HepG2 (cell line): Measurements from ENCODE around the gene DDRGK1. TPM values are rescaled to one million over a fixed set of nuclear protein-coding genes. Genes with fewer than 3 reads are reported as not detected.

Experiments
- AHR ChIP-seq: IDR thresholded peaks from 2 replicates; pipeline ENCODE4 v1.6.1; 2018; ENCODE audit warnings: missing genetic modification reagents, missing compliant biosample characterization
- CENPT ChIP-seq: sonication (generic); formaldehyde crosslinking; IDR thresholded peaks from 2 replicates; pipeline ENCODE4 v1.8.0; 2022; ENCODE audit warnings: low read depth, mild to moderate bottlenecking, moderate library complexity, missing genetic modification reagents
- CREM ChIP-seq, 2 experiments: sonication (generic) in 1 of 2; formaldehyde crosslinking in 1 of 2; IDR thresholded peaks; 2 replicates each; pipeline versions ENCODE4 v1.4.0 to v1.6.1; 2016 to 2020; ENCODE audit warnings: antibody characterized with exemption in 1 of 2, mild to moderate bottlenecking in 1 of 2, missing genetic modification reagents in 1 of 2
- GTF3A ChIP-seq: sonication (generic); formaldehyde crosslinking; conservative IDR thresholded peaks from 2 replicates; pipeline ENCODE4 v1.4.0; 2020; ENCODE audit warnings: mild to moderate bottlenecking, missing genetic modification reagents
- MAFF ChIP-seq: IDR thresholded peaks from 2 replicates; pipeline ENCODE4 v1.6.1; 2011; ENCODE audit warnings: low read depth, low read length, improper control_type of control experiment
- MXI1 ChIP-seq: IDR thresholded peaks from 3 replicates; pipeline ENCODE4 v1.6.1; 2012; ENCODE audit warnings: low read depth, low read length, inconsistent platforms, borderline replicate concordance
- NFIB ChIP-seq: sonication (generic); formaldehyde crosslinking; IDR thresholded peaks from 2 replicates; pipeline ENCODE4 v1.9.0; 2021; ENCODE audit warnings: missing genetic modification reagents, mild to moderate bottlenecking, borderline replicate concordance
- POGZ ChIP-seq: sonication (generic); formaldehyde crosslinking; IDR thresholded peaks from 2 replicates; pipeline ENCODE4 v1.4.0; 2020; ENCODE audit warnings: mild to moderate bottlenecking, missing genetic modification reagents
- RBFOX2 ChIP-seq: fragments of 200-400 bp; formaldehyde crosslinking; IDR thresholded peaks from 2 replicates; pipeline ENCODE4 v1.6.1; 2017; ENCODE audit warnings: low read depth, mild to moderate bottlenecking, low read length
- RXRB ChIP-seq: IDR thresholded peaks from 2 replicates; pipeline ENCODE4 v1.6.1; 2016; ENCODE audit warnings: borderline replicate concordance, missing genetic modification reagents, missing compliant biosample characterization
- SAFB2 ChIP-seq: sonication (generic); formaldehyde crosslinking; IDR thresholded peaks from 2 replicates; pipeline ENCODE4 v1.5.1; 2020; ENCODE audit warnings: missing genetic modification reagents, low read depth, mild to moderate bottlenecking, borderline replicate concordance
- SMAD9 ChIP-seq: sonication (generic); formaldehyde crosslinking; IDR thresholded peaks from 2 replicates; pipeline ENCODE4 v1.5.1; 2020; ENCODE audit warnings: mild to moderate bottlenecking, missing genetic modification reagents
- TMF1 ChIP-seq: sonication (generic); formaldehyde crosslinking; IDR thresholded peaks from 2 replicates; pipeline ENCODE4 v1.8.1; 2022; ENCODE audit warnings: low read depth, missing genetic modification reagents
- ZFP36 ChIP-seq: fragments of 150-350 bp; IDR thresholded peaks from 2 replicates; pipeline ENCODE4 v1.6.1; 2018; ENCODE audit warnings: borderline replicate concordance, low read length, low read depth; ENCODE audit not compliant: partially characterized antibody
- ZFX ChIP-seq: sonication (generic); formaldehyde crosslinking; IDR thresholded peaks from 2 replicates; pipeline ENCODE4 v1.4.0; 2020; ENCODE audit warnings: mild to moderate bottlenecking, low read depth, missing genetic modification reagents, moderate library complexity
- ZNF546 ChIP-seq: sonication (generic); formaldehyde crosslinking; conservative IDR thresholded peaks from 2 replicates; pipeline ENCODE4 v1.8.1; 2023; ENCODE audit warnings: mild to moderate bottlenecking, missing genetic modification reagents
- ZNF670 ChIP-seq: sonication (generic); formaldehyde crosslinking; IDR thresholded peaks from 2 replicates; pipeline ENCODE4 v1.8.0; 2022; ENCODE audit warnings: mild to moderate bottlenecking, missing genetic modification reagents, borderline replicate concordance
- polyA plus RNA-seq, 8 experiments: library from polyadenylated mRNA; depleted of rRNA in 3 of 8; stranded (reverse) in 7 of 8; unstranded in 1 of 8; fragments of >200 nt; fragmentation: Illumina TruSeq in 4 of 8; extraction: Trizol in 4 of 8; gene quantifications; 2 replicates each; pipeline versions ENCODE4 v1.2.1 to v1.2.3, GENCODE V29; 2011 to 2016; ENCODE audit warnings: low read depth in 4 of 8, missing spikeins in 1 of 8, mixed read lengths in 1 of 8; ENCODE audit not compliant: insufficient read depth in 1 of 8
- total RNA-seq, 5 experiments: library from RNA; depleted of rRNA; stranded (reverse); fragments of >200 nt; fragmentation: Illumina TruSeq; extraction: Trizol; gene quantifications; 2 replicates each; pipeline ENCODE4 v1.2.3, GENCODE V29; 2016; ENCODE audit warnings: low read depth in 1 of 5
- TF ChIP-seq, protein P1 (sequence below): sonication (generic); formaldehyde crosslinking; IDR thresholded peaks from 2 replicates; pipeline ENCODE4 v1.4.0; 2020; ENCODE audit warnings: mild to moderate bottlenecking, missing genetic modification reagents
- TF ChIP-seq, protein P2 (sequence below): sonication (generic); formaldehyde crosslinking; IDR thresholded peaks from 2 replicates; pipeline ENCODE4 v1.5.0; 2020; ENCODE audit warnings: missing genetic modification reagents
- TF ChIP-seq, protein P3 (sequence below): sonication (generic); formaldehyde crosslinking; IDR thresholded peaks from 2 replicates; pipeline ENCODE4 v1.4.0; 2020; ENCODE audit warnings: mild to moderate bottlenecking, missing genetic modification reagents, borderline replicate concordance
- TF ChIP-seq, protein P4 (sequence below): sonication (generic); formaldehyde crosslinking; IDR thresholded peaks from 2 replicates; pipeline ENCODE4 v1.8.1; 2023; ENCODE audit warnings: mild to moderate bottlenecking, missing genetic modification reagents
- TF ChIP-seq, protein P5 (sequence below): sonication (generic); formaldehyde crosslinking; IDR thresholded peaks from 2 replicates; pipeline ENCODE4 v1.5.0; 2020; ENCODE audit warnings: missing genetic modification reagents

DDRGK1 gene
- total and polyA plus RNA-seq, 2 of the 13 experiments (the other 11 are each of a cell fraction or from before 2014, with no cell fraction given) = 96.7 to 149 TPM

DNA sequence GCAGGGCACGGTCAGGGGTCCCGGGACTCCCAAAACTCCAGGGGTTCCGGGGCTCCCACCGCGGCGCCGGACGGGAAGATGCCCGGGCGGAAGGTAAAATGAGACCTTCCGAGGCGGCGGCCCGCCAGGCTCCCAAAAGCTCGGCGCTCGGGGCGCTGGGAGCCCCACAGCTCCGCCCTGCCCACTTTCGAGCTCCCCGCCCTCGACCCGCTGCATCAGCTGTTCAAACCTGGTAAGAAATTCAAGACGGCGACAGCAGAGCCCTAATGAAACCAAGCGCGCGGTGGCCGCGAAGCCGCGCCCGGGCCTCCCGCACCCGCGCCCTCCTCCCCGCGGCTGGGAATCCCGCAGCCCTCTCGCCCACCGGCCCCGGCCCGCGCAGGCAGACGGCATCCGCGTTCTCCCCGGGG lies 34.1 kb upstream of the DDRGK1 start (continued):
- TF ChIP-seq, protein P1, sequence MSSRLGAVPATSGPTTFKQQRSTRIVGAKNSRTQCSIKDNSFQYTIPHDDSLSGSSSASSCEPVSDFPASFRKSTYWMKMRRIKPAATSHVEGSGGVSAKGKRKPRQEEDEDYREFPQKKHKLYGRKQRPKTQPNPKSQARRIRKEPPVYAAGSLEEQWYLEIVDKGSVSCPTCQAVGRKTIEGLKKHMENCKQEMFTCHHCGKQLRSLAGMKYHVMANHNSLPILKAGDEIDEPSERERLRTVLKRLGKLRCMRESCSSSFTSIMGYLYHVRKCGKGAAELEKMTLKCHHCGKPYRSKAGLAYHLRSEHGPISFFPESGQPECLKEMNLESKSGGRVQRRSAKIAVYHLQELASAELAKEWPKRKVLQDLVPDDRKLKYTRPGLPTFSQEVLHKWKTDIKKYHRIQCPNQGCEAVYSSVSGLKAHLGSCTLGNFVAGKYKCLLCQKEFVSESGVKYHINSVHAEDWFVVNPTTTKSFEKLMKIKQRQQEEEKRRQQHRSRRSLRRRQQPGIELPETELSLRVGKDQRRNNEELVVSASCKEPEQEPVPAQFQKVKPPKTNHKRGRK (CRISPR knock-in tag) = no peak
- TF ChIP-seq, protein P2, sequence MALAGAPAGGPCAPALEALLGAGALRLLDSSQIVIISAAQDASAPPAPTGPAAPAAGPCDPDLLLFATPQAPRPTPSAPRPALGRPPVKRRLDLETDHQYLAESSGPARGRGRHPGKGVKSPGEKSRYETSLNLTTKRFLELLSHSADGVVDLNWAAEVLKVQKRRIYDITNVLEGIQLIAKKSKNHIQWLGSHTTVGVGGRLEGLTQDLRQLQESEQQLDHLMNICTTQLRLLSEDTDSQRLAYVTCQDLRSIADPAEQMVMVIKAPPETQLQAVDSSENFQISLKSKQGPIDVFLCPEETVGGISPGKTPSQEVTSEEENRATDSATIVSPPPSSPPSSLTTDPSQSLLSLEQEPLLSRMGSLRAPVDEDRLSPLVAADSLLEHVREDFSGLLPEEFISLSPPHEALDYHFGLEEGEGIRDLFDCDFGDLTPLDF (CRISPR knock-in tag) = peak; percentile 17; the same call in 1 of the 2 replicates
- no peak for TF ChIP-seq AHR
- no peak for TF ChIP-seq SMAD9 (CRISPR knock-in tag)
- TF ChIP-seq TMF1 (CRISPR knock-in tag) = peak; percentile 89; the same call in 1 of the 2 replicates
- no peak for TF ChIP-seq MAFF
- TF ChIP-seq ZFP36 = no peak
- TF ChIP-seq, protein P3, sequence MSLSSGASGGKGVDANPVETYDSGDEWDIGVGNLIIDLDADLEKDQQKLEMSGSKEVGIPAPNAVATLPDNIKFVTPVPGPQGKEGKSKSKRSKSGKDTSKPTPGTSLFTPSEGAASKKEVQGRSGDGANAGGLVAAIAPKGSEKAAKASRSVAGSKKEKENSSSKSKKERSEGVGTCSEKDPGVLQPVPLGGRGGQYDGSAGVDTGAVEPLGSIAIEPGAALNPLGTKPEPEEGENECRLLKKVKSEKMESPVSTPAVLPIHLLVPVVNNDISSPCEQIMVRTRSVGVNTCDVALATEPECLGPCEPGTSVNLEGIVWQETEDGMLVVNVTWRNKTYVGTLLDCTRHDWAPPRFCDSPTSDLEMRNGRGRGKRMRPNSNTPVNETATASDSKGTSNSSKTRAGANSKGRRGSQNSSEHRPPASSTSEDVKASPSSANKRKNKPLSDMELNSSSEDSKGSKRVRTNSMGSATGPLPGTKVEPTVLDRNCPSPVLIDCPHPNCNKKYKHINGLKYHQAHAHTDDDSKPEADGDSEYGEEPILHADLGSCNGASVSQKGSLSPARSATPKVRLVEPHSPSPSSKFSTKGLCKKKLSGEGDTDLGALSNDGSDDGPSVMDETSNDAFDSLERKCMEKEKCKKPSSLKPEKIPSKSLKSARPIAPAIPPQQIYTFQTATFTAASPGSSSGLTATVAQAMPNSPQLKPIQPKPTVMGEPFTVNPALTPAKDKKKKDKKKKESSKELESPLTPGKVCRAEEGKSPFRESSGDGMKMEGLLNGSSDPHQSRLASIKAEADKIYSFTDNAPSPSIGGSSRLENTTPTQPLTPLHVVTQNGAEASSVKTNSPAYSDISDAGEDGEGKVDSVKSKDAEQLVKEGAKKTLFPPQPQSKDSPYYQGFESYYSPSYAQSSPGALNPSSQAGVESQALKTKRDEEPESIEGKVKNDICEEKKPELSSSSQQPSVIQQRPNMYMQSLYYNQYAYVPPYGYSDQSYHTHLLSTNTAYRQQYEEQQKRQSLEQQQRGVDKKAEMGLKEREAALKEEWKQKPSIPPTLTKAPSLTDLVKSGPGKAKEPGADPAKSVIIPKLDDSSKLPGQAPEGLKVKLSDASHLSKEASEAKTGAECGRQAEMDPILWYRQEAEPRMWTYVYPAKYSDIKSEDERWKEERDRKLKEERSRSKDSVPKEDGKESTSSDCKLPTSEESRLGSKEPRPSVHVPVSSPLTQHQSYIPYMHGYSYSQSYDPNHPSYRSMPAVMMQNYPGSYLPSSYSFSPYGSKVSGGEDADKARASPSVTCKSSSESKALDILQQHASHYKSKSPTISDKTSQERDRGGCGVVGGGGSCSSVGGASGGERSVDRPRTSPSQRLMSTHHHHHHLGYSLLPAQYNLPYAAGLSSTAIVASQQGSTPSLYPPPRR (CRISPR knock-in tag) = no peak
- TF ChIP-seq POGZ = no peak
- TF ChIP-seq CREM (IDR thresholded peaks at IDR 0.05) = no peak
- no peak for TF ChIP-seq CREM (CRISPR knock-in tag; IDR thresholded peaks at IDR 0.05)
- TF ChIP-seq, protein P4, sequence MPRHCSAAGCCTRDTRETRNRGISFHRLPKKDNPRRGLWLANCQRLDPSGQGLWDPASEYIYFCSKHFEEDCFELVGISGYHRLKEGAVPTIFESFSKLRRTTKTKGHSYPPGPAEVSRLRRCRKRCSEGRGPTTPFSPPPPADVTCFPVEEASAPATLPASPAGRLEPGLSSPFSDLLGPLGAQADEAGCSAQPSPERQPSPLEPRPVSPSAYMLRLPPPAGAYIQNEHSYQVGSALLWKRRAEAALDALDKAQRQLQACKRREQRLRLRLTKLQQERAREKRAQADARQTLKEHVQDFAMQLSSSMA (CRISPR knock-in tag) = peak; percentile 22; the same call in 1 of the 2 replicates
- TF ChIP-seq, protein P5, sequence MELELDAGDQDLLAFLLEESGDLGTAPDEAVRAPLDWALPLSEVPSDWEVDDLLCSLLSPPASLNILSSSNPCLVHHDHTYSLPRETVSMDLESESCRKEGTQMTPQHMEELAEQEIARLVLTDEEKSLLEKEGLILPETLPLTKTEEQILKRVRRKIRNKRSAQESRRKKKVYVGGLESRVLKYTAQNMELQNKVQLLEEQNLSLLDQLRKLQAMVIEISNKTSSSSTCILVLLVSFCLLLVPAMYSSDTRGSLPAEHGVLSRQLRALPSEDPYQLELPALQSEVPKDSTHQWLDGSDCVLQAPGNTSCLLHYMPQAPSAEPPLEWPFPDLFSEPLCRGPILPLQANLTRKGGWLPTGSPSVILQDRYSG (CRISPR knock-in tag) = no peak
- TF ChIP-seq NFIB (CRISPR knock-in tag) = no peak
- no peak for TF ChIP-seq ZFX
- TF ChIP-seq RBFOX2 = no peak
- no peak for TF ChIP-seq ZNF670 (CRISPR knock-in tag)
- no peak for TF ChIP-seq CENPT (CRISPR knock-in tag)
- TF ChIP-seq RXRB = no peak
- no peak for TF ChIP-seq SAFB2 (CRISPR knock-in tag)
- no peak for TF ChIP-seq GTF3A (CRISPR knock-in tag)
- TF ChIP-seq ZNF546 (CRISPR knock-in tag) = no peak
- no peak for TF ChIP-seq MXI1
